WTC11 (cell line): ENCODE results near the gene MEGF9. TPM values are rescaled to one million over a fixed set of nuclear protein-coding genes. Genes with fewer than 3 reads are reported as not detected.

Experiments
- ATAC-seq: fragments of 200-7000 bp; cut with Tn5 transposase; 2 replicates; pipeline ENCODE4 v1.10.0; 2021; ENCODE audit warnings: mild to moderate bottlenecking, moderate library complexity
- CTCF ChIA-PET: fragments of 300-600 bp; sonication (Branson Sonifier 250); formaldehyde crosslinking; loops from one replicate; lab custom pipeline; 2021; ENCODE audit warnings: antibody characterized with exemption; lab: Charles Lee
- POLR2A ChIA-PET: fragments of 350-600 bp; sonication (Branson Sonifier 250); formaldehyde crosslinking; loops from one replicate; lab custom pipeline; 2021; ENCODE audit warnings: antibody characterized with exemption; lab: Charles Lee
- DNase-seq: peaks from one replicate; pipeline ENCODE4 v3.0.0; 2021; ENCODE audit warnings: low spot score
- H3K27ac Mint-ChIP-seq: 2 replicates; pipeline ENCODE4 v1.8.0; 2021; ENCODE audit warnings: mixed read lengths
- H3K27me3 Mint-ChIP-seq: 2 replicates; pipeline ENCODE4 v1.8.0; 2021; ENCODE audit warnings: low read depth, mild to moderate bottlenecking, moderate library complexity, mixed read lengths
- H3K36me3 Mint-ChIP-seq: 2 replicates; pipeline ENCODE4 v1.8.0; 2021; ENCODE audit warnings: mixed read lengths
- H3K4me1 Mint-ChIP-seq: 2 replicates; pipeline ENCODE4 v1.8.0; 2022; ENCODE audit warnings: mixed read lengths
- H3K4me3 Mint-ChIP-seq: 2 replicates; pipeline ENCODE4 v1.8.0; 2021; ENCODE audit warnings: mild to moderate bottlenecking, moderate library complexity, mixed read lengths
- H3K9me3 Mint-ChIP-seq: 2 replicates; pipeline ENCODE4 v1.8.0; 2021; ENCODE audit warnings: mixed read lengths
- E2F5 ChIP-seq: sonication (generic); formaldehyde crosslinking; IDR thresholded peaks from 2 replicates; pipeline ENCODE4 v1.8.1; 2022; ENCODE audit warnings: mild to moderate bottlenecking, moderate library complexity, missing genetic modification reagents
- ETV6 ChIP-seq: sonication (generic); formaldehyde crosslinking; IDR thresholded peaks from 2 replicates; pipeline ENCODE4 v1.8.1; 2022; ENCODE audit warnings: mild to moderate bottlenecking, missing genetic modification reagents
- FOXK1 ChIP-seq: sonication (generic); formaldehyde crosslinking; IDR thresholded peaks from 2 replicates; pipeline ENCODE4 v1.8.0; 2022; ENCODE audit warnings: mild to moderate bottlenecking, moderate library complexity, missing genetic modification reagents
- MYBL2 ChIP-seq: sonication (generic); formaldehyde crosslinking; IDR thresholded peaks from 2 replicates; pipeline ENCODE4 v1.8.1; 2023; ENCODE audit warnings: mild to moderate bottlenecking, moderate library complexity, missing genetic modification reagents
- NFE2L1 ChIP-seq: sonication (generic); formaldehyde crosslinking; IDR thresholded peaks from 2 replicates; pipeline ENCODE4 v1.8.1; 2023; ENCODE audit warnings: missing genetic modification reagents
- OVOL2 ChIP-seq: fragments of 250-450 bp; sonication (Bioruptor Pico); IDR thresholded peaks from 2 replicates; pipeline ENCODE4 v1.9.0; 2021; ENCODE audit warnings: mild to moderate bottlenecking, borderline replicate concordance
- USF1 ChIP-seq: sonication (generic); formaldehyde crosslinking; IDR thresholded peaks from 2 replicates; pipeline ENCODE4 v1.8.0; 2022; ENCODE audit warnings: mild to moderate bottlenecking, missing genetic modification reagents
- ZNF232 ChIP-seq: sonication (generic); formaldehyde crosslinking; IDR thresholded peaks from 2 replicates; pipeline ENCODE4 v1.8.0; 2022; ENCODE audit warnings: mild to moderate bottlenecking, missing genetic modification reagents
- ZNF317 ChIP-seq: sonication (generic); formaldehyde crosslinking; IDR thresholded peaks from 2 replicates; pipeline ENCODE4 v1.8.1; 2023; ENCODE audit warnings: low read depth, mild to moderate bottlenecking, moderate library complexity, missing genetic modification reagents, borderline replicate concordance
- ZNF512 ChIP-seq: sonication (generic); formaldehyde crosslinking; IDR thresholded peaks from 2 replicates; pipeline ENCODE4 v1.8.1; 2022; ENCODE audit warnings: missing genetic modification reagents, borderline replicate concordance
- ZNF532 ChIP-seq: fragments of 250-450 bp; sonication (Bioruptor Pico); IDR thresholded peaks from 2 replicates; pipeline ENCODE4 v1.9.0; 2021; ENCODE audit warnings: mild to moderate bottlenecking, borderline replicate concordance
- ZNF671 ChIP-seq: fragments of 250-450 bp; sonication (Bioruptor Pico); IDR thresholded peaks from 2 replicates; pipeline ENCODE4 v1.8.0; 2021; ENCODE audit warnings: mild to moderate bottlenecking
- total RNA-seq: library from RNA; stranded (reverse); gene quantifications from 3 replicates; pipeline ENCODE4 v1.2.3, GENCODE V29; 2021
- TF ChIP-seq, protein P1 (sequence below): sonication (generic); formaldehyde crosslinking; IDR thresholded peaks from 2 replicates; pipeline ENCODE4 v1.8.1; 2022; ENCODE audit warnings: low read depth, mild to moderate bottlenecking, moderate library complexity, missing genetic modification reagents, borderline replicate concordance
- TF ChIP-seq, protein P2 (sequence below): sonication (generic); formaldehyde crosslinking; IDR thresholded peaks from 2 replicates; pipeline ENCODE4 v1.8.1; 2023; ENCODE audit warnings: mild to moderate bottlenecking, missing genetic modification reagents, moderate library complexity

MEGF9 gene
- total RNA-seq, 1 experiment from 2014 or later = 0.92 TPM

GRCh38 chr9:120683150-120683549 lies 31.1 kb downstream of the MEGF9 start (continued):
- TF ChIP-seq ETV6 (CRISPR knock-in tag) = no peak
- no peak for TF ChIP-seq E2F5 (CRISPR knock-in tag)
- no peak for TF ChIP-seq ZNF532 (CRISPR knock-in tag)
- TF ChIP-seq ZNF671 (CRISPR knock-in tag) = no peak
- TF ChIP-seq ZNF317 (CRISPR knock-in tag) = no peak
- no peak for TF ChIP-seq ZNF232
- TF ChIP-seq USF1 (CRISPR knock-in tag) = no peak
- TF ChIP-seq MYBL2 (CRISPR knock-in tag) = no peak
- TF ChIP-seq OVOL2 (CRISPR knock-in tag) = no peak
- TF ChIP-seq FOXK1 (CRISPR knock-in tag) = no peak
- TF ChIP-seq, protein P1, sequence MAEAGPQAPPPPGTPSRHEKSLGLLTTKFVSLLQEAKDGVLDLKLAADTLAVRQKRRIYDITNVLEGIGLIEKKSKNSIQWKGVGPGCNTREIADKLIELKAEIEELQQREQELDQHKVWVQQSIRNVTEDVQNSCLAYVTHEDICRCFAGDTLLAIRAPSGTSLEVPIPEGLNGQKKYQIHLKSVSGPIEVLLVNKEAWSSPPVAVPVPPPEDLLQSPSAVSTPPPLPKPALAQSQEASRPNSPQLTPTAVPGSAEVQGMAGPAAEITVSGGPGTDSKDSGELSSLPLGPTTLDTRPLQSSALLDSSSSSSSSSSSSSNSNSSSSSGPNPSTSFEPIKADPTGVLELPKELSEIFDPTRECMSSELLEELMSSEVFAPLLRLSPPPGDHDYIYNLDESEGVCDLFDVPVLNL (CRISPR knock-in tag) = no peak
- TF ChIP-seq ZNF512 = no peak
- TF ChIP-seq, protein P2, sequence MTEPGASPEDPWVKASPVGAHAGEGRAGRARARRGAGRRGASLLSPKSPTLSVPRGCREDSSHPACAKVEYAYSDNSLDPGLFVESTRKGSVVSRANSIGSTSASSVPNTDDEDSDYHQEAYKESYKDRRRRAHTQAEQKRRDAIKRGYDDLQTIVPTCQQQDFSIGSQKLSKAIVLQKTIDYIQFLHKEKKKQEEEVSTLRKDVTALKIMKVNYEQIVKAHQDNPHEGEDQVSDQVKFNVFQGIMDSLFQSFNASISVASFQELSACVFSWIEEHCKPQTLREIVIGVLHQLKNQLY (CRISPR knock-in tag) = no peak

DNA sequence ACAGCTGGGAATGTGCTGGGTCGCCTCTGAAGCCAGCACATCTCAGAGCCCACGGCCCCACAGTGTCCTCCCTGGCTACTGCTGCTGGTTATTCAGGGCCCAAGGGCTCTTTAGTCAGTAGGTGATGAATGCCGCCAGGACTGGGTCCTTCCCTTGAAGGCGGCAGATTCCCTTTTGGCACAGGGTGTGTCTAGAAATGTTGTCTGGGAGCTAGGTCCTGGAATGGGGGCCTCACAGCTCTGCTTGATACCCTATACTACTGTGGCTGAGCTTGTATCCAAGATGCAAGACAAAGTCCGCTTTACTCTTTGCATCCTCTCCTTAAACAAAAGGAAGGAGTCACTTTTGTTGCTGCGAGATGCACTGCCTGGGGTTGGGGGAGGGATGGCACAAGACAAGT lies 33.1 kb downstream of the MEGF9 start:
- H3K36me3 Mint-ChIP-seq = no peaks in the 10 kb centered on the region
- no peaks in the 10 kb centered on the region; the same call in 1 of the 2 replicates for H3K9me3 Mint-ChIP-seq
- ATAC-seq (no peak), DNase-seq (no peak)
- H3K4me1 Mint-ChIP-seq = no peaks in the 10 kb centered on the region
- POLR2A ChIA-PET = interaction anchor here (0.6 kb wide), 1 partner anchor 160 kb away, joined by 4 read pairs; no protein-coding TSS in a partner anchor
- TF ChIP-seq NFE2L1 = no peak
- TF ChIP-seq ZNF532 (CRISPR knock-in tag) = no peak
- no peak for TF ChIP-seq E2F5 (CRISPR knock-in tag)
- H3K27ac Mint-ChIP-seq = no peak overlapping the region
- CTCF ChIA-PET = interaction anchor here (1.1 kb wide), 1 partner anchor 75 kb away, joined by 4 read pairs; no protein-coding TSS in a partner anchor
- no peak overlapping the region for H3K4me3 Mint-ChIP-seq
- H3K27me3 Mint-ChIP-seq = peaks cover 22% of the 10 kb centered on the region
